Ureter (tissue), 1 donor: ENCODE measurements around the gene SETD9. TPM values are rescaled to one million over a fixed set of nuclear protein-coding genes. Genes with fewer than 3 reads are reported as not detected.

Experiments
- DNase-seq: peaks from one replicate; pipeline ENCODE4 v3.0.0-alpha.2; 2020; ENCODE audit warnings: low spot score
- total RNA-seq: library from RNA; stranded (reverse); gene quantifications from one replicate; pipeline ENCODE4 v1.2.4, GENCODE V29; 2023
- donor health status: DM: yes; HTN: yes; CAD: no.

The SETD9 gene
- total RNA-seq, 1 donor from 2014 or later: 8.7 TPM

DNA sequence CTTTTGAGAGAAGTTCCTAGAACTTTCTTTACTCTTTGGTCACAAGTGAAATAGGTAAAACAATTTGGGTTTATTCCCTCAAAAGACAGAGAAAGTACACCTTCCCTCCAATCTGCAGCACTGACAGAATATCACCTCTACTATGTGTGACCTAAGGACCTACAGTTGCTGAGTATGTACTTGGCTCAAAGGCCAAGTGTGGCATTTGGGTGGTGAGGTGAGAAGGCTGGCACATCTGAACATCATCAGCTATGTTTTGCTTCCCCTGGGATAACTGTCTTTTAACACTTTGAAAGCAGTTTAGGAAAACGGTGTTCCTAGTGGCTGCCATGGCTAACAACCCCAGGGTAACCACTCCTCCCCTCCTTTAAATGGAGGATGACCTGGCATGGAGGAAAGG, 24.9 kb downstream of the SETD9 start:
- DNase-seq: no peak

DNA sequence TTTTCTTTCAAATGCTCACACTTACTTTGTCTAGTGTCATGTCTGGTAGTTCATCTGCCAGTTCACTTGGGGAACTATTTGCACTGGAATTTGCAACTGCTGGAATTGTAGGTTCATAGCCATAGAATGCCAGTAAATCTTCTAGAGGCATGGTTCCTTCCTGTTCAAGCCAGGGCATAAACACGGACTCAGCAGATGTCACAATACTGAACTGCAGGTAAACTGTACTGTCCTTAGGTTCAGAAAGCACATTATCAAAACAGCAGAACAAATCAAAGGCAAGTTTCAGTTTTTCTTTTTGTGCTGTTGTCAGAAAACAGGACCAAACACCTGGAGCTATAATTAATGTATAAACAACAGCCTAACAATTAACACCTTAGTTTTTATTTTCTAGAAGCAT, 29.5 kb downstream of the SETD9 start:
- DNase-seq: no peak

DNA sequence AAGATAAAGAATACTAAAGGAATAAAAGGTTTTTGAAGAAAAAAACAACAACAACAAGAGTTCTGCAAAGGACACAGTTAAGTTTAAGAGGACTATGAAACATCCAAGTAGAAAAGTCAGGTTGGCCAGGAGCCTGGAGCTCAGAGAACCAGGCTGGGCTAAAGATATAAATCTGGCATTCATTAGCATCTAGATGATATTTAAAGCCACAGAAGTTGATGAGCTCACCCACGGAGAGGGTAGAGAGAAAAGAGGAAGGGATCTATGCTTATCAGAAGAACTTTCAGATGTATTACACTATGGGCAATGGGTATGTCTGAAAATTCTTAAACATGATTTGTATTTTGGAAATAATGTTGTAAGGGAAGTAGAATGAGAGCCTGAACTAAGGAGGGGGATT, 32.6 kb downstream of the SETD9 start:
- no peak for DNase-seq

DNA sequence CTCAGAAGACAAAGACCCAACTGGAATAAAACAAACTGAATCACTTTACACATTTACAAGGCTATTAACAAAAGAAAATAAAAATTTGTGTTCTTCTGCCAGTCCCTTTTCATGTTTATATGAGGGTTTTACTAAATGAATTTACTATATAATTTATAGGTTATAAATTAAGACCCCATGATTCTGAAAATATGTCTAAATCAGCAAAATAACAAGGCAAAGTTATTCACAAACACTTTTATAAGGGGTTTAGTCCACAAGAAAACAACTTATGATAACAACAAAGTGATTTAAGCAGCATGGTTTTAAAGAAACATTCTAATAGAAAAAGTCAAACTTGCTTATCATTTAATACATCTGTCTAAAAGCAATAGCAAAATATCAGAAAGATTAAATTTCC, 37.7 kb downstream of the SETD9 start:
- no peak for DNase-seq

DNA sequence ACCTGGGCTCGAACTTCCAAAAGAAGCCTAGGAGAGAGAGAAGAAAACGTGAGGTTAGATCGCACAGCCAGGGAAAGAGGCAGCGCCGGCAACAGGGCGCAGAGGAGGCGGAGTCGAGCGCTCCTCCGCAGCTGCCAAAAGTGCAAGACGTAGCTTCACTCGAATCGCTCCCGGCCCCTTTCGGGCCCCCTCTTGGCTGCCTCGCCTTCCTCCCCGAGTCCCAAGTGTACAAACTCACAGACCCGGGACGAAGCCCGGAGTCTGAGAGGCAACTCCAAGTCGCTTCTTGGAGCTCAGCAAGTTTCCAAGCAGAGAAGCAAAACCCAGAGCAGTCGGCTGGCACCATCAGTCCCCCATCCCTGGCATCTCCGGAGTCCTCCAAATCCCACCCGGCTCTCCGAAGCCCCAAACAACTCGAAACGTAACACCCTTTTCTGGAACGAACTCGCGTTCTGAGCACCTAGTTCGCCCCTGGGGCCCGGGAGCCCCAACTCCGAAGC, 41.3 kb downstream of the SETD9 start:
- peak; percentile 63 for DNase-seq

DNA sequence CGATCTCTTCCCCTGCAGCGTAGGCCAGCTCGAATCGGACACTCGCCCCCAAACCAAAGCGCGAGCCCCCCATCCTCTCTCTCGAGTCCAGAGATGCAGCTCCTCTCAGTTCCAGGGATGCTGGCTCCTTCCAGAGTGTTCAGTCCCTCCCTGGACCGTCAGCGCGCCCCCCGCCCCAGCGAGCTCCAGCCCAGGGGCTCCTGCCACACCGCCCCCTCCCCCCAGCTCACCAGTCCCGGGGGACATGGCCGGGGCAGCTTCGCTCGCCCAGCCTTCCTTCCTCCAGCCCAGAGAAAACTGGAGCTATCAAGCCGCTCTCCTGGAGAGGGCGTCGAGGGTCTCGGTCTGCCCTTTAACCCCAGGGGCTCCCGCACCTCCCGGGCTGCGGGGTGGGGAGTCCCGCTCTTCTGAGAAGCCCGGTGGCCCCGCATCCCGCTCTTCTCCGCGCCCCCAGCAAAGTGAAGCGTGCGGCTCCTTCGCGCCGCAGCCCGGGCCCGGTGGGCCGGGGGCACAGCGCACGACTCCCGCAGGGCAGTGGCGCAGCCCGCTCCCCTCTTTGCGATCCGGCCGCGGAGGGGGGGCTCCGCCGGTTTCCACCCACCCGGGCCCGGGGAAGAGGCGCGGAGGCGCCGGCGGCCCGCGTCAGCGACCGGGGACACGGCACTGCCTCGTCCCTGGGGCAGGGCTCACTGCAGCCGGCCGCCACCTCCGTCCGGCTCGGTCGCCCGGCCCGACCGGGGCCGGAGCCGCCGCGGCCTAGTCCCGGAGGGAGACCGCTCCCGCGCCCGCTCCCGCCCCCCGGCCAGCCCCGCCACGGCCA, 41.9 kb downstream of the SETD9 start:
- peak; percentile 47 for DNase-seq

DNA sequence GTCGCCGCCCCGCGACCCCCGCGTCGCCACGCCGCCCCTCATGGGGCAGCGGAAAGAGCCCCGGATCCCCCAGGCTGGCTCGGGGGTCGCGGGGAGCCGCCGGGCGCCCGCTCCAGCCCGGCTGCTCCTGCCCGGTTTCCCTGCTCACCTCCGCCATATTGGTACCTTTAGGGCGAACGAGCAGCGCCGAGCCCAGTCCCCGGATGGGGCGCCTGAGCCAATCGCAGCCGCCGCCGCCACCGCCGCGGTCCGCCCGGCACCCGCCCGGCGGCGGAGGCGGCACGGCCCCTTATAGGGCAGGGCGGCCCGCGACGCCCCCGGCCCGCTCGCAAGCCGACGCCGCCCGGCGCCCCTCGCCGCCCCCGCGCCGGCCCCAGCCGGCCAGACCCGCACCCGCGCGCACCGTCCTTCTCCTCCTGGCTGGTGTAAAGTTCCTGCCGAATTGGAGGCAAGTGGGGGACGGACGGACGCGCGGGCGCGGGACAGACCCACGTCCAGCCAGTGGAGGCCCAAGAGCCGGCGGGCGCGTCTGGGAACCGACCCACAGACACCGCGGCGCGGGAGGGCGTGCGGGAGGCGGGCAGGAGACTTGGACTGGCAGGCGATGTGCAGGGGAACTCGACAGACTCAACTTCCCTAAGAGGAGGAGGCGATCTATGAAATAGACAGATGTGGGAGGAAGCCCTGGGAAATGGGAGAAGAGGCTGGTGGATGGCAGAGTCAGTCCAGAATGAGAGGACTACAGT, 42.7 kb downstream of the SETD9 start, which contains the start of gene MIER3:
MIER3 (minus strand) TSS at position 178 of the 746 bp plus-strand sequence; CDS start at position 157, 21 bp downstream.
- DNase-seq: peak; percentile 81

DNA sequence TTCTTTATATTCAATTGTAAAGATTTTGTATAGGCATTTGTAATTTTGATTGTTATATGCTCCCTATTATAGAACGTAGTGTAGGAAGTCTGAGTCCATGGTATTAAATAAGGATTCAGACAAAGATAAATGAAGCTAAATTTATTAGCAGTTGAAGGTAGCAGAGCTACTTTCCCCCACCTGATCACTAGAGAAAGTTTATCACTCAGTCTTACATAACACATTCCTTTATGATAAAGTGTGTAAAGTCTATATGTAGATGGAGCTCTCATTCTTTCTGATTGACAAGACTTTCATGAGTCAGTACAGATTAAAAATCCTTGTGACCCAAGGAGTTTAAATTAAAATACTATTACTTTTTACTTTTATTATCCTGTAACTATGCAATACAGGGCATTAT, 44.9 kb downstream of the SETD9 start:
- DNase-seq: no peak

DNA sequence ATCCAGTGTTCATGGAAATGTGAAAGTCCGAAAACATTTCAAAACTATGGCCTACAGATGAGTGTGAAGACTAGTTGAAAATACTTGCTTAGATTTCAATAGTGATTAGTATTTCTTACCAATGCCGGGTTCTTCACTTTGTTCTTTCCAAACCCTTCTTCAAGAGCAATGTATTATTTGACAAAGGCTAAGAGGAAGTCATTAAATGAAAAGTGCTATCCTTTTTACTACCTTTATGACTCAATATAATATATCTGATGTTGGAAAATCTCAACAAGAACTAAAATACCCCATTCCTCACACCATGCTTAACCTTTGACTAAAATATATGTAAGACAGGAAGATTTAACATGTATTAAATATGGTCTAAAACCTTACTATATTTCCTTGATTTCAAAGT, 49.2 kb downstream of the SETD9 start:
- DNase-seq: no peak

DNA sequence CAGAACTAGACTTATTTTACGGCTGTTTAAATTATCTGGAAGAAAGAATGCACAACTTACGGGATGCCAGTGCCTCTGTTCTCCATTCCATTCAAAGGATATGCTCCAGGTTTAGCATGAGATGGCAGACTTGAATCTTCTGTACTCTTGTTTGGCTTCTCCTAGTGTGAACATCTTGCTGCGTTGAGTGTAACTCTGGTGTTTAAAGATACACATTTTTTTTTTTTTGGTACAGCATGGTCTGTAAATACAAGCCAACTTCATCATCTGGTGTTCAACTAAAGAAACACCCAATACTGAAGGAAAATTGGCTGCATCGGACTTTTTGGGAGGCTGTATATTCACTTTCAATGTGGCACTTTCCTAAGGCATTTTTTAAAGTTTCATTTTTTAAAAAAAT, 49.9 kb downstream of the SETD9 start:
- DNase-seq: no peak

DNA sequence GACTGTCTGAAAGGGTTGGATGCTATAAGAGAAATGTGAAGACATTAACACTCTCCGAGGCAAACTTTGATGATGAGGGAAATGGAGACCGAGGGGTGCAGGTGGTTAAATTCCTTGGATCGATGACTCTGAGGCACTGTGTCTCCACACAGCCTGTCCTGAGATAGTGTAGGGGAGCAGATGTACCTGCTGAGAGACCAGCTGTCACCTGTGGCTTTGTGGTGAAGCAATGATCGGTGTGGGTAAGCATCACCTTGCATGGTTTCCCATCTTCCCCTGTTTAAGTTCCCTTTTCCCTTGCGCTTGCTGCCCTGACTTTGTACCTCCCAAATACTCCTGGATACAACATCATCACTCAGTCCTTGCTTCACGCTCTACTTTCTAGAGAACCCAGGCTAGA, 52.4 kb downstream of the SETD9 start:
- no peak for DNase-seq

DNA sequence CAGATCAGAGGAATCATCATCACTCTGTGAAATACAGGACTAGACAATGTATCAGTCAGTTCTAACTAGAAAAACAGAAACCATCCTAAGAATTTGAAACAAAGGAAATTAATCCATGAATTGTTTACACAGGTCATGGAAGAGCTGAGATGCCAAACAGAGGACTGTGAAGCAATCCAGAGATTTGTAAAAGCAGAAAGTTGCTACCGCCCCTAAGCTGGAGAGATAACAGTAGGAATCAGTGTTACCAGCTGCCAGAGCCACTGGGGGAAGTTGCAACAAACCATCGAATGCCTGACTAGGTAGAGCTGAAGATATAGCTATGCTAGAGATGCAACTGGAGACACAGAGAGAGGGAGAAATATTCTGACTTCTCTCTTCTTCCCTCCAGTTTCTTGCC, 52.9 kb downstream of the SETD9 start:
- no peak for DNase-seq

DNA sequence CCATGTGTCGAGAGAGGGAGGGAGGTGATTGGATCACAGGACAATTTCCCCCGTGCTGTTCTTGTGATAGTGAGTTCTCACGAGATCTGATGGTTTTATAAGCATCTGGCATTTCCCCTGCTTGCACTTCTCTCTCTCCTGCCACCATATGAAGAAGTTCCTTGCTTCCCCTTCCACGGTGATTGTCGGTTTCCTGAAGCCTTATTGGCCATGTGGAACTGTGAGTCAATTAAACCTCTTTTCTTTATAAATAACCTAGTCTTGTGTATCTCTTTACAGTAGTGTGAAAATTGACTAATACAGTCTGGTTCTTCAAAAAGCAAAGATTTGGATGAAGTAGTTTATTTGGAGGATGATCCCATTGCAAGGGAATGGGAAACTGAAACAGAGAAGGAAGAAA, 53.9 kb downstream of the SETD9 start:
- DNase-seq: no peak

DNA sequence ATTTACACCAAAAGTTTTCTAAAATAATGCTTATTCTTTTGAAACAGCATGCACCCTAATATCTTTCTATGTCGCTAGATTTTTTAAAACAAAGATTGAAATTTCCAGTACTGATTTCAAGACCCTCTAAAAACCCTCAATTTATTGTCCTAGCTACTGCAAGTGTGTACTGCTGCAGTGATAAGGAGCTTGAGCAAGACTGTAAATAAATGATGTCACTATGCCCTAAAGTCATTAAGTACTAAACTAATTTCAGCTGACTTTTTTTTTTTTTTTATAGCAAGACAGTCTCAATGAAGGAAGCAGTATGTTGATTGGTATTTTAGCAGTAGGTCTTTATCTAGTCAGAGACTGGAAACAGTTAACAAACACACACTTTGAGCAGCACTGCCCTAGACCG, 54.8 kb downstream of the SETD9 start:
- no peak for DNase-seq

Other genes starting within 250 kb of the SETD9 start
- gene MAP3K1, start 94.0 kb upstream of the SETD9 start, total RNA-seq: 26.7 TPM
- 22.4 TPM for gene MIER3, start 42.5 kb downstream of the SETD9 start, total RNA-seq